Activated naive CD8-positive, alpha-beta T cell treated with anti-CD3 and anti-CD28 coated beads, Interleukin-2, amount 50 U/mL, for 24 hours (primary cell): ENCODE measurements around the gene CHERP.
"Not testable (repeated sequence)": the region's sequence is repeated elsewhere in the genome, so short reads cannot be mapped to it uniquely, and the experiment has no call there.

Source experiments
- ATAC-seq: fragments of 150-1000 bp; cut with Tn5 transposase; one replicate; pipeline ENCODE4 v1.10.0; 2021
- DNase-seq: peaks from one replicate; pipeline ENCODE4 v3.0.0; 2021
- H3K27ac Mint-ChIP-seq: one replicate; pipeline ENCODE4 v1.8.0; 2021; ENCODE audit warnings: mild to moderate bottlenecking, mixed read lengths
- H3K27me3 Mint-ChIP-seq: one replicate; pipeline ENCODE4 v1.8.0; 2021; ENCODE audit warnings: mixed read lengths
- H3K36me3 Mint-ChIP-seq: one replicate; pipeline ENCODE4 v1.8.0; 2021; ENCODE audit warnings: low read depth, mixed read lengths
- H3K4me1 Mint-ChIP-seq: one replicate; pipeline ENCODE4 v1.8.0; 2021; ENCODE audit warnings: mixed read lengths
- H3K4me3 Mint-ChIP-seq: one replicate; pipeline ENCODE4 v1.8.0; 2021; ENCODE audit warnings: mild to moderate bottlenecking, moderate library complexity, mixed read lengths
- H3K9me3 Mint-ChIP-seq: one replicate; pipeline ENCODE4 v1.8.0; 2021; ENCODE audit warnings: mixed read lengths

CHERP gene

GRCh38 chr19:16506161-16506560 is 36.1 kb downstream of the CHERP start:
- not testable (repeated sequence) for ATAC-seq, H3K27me3 Mint-ChIP-seq, H3K9me3 Mint-ChIP-seq, H3K36me3 Mint-ChIP-seq, H3K4me3 Mint-ChIP-seq, DNase-seq, H3K27ac Mint-ChIP-seq, H3K4me1 Mint-ChIP-seq

GRCh38 chr19:16504271-16504670 is 38.0 kb downstream of the CHERP start:
- no peak for ATAC-seq
- peaks cover 2% of the 10 kb centered on the region for H3K4me1 Mint-ChIP-seq
- H3K36me3 Mint-ChIP-seq = peaks cover 10% of the 10 kb centered on the region
- H3K27me3 Mint-ChIP-seq = no peaks in the 10 kb centered on the region
- no peak overlapping the region for H3K4me3 Mint-ChIP-seq
- no peak overlapping the region for H3K27ac Mint-ChIP-seq
- no peaks in the 10 kb centered on the region for H3K9me3 Mint-ChIP-seq
- DNase-seq = no peak

GRCh38 chr19:16497837-16498236 is 44.4 kb downstream of the CHERP start:
- Mint-ChIP-seq H3K4me3 (peak overlapping the region; percentile 97), H3K4me1 (peaks cover 26% of the 10 kb centered on the region)

GRCh38 chr19:16497042-16497441 is 45.2 kb downstream of the CHERP start:
- H3K4me3 Mint-ChIP-seq = peak overlapping the region; percentile 97
- H3K36me3 Mint-ChIP-seq = peaks cover 6% of the 10 kb centered on the region
- ATAC-seq = no peak
- peaks cover 26% of the 10 kb centered on the region for H3K4me1 Mint-ChIP-seq
- no peaks in the 10 kb centered on the region for H3K27me3 Mint-ChIP-seq
- no peak overlapping the region for H3K27ac Mint-ChIP-seq
- DNase-seq = no peak
- no peaks in the 10 kb centered on the region for H3K9me3 Mint-ChIP-seq

More at GRCh38 chr19:16497837-16498236, 44.4 kb downstream of the CHERP start:
- Mint-ChIP-seq H3K9me3 (no peaks in the 10 kb centered on the region), H3K36me3 (peaks cover 6% of the 10 kb centered on the region), H3K27ac (no peak overlapping the region), H3K27me3 (no peaks in the 10 kb centered on the region)
- ATAC-seq (no peak), DNase-seq (no peak)

DNA sequence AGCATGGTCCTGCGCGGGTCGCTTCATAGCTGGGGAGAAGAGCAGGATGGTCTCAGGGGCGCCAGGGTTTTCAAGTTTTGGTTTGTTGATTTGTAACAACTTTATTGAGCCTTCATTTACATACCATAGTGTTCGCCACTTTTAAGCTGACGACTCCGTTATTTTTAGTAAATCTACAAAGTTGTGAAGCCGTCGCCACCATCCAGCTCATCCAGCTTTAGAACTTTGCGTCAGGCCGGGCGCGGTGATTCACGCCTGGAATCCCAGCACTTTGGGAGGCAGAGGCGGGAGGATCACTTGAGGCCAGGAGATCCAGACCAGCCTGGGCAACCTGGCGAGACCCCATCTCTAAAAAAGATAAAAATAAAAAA is 45.6 kb downstream of the CHERP start:
- Mint-ChIP-seq H3K36me3 (peaks cover 6% of the 10 kb centered on the region), H3K27ac (peak overlapping the region; percentile 96), H3K4me3 (peak overlapping the region; percentile 97), H3K9me3 (no peaks in the 10 kb centered on the region), H3K27me3 (no peaks in the 10 kb centered on the region), H3K4me1 (peaks cover 26% of the 10 kb centered on the region)
- DNase-seq (no peak), ATAC-seq (no peak)

DNA sequence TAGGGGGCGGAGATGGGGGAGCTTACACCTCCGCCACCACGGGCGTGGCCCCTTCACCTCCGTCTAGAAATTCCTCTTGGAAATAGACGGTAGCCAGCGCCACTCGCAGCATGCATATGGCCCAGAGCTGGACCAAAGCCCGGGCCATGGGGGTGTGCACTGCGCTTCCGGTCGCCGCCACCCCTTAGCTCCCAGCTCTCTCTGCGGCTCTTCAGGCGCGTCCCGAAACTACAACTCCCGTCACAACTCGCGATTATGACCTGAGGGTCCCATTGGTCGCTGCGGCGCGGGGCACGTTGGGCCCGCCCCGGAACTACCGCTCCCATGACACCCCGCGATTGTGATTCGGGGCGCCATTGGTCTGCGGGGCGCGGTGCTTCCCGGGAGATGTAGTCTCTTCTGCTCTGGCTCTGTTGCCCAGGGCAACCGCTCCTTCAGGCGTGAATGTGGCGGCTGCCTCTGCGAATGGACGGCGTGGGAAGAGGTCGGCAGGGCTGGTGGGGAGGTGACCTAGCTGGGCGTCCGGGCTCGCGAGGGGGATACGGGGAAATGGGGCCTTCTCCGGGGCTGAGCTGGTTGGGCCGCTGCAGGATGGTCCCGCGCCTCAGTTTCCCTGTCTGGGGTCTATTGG is 46.1 kb downstream of the CHERP start, which contains the start of the genes C19orf44 and CALR3:
TSS of gene C19orf44 (plus strand) at position 413 of the 631 bp plus-strand sequence. CDS start 4,399 bp downstream, outside the sequence.
TSS of gene CALR3 (minus strand) at position 186 of the 631 bp plus-strand sequence. CDS start at position 148, 38 bp downstream.
- DNase-seq (peak; percentile 96), ATAC-seq (peak; percentile 100)
- Mint-ChIP-seq H3K27me3 (no peaks in the 10 kb centered on the region), H3K4me1 (peaks cover 26% of the 10 kb centered on the region), H3K27ac (peak within 1 kb of the TSS; percentile 96), H3K9me3 (no peaks in the 10 kb centered on the region), H3K36me3 (peaks cover 3% of the 10 kb centered on the region), H3K4me3 (peak within 1 kb of the TSS; percentile 97)

DNA sequence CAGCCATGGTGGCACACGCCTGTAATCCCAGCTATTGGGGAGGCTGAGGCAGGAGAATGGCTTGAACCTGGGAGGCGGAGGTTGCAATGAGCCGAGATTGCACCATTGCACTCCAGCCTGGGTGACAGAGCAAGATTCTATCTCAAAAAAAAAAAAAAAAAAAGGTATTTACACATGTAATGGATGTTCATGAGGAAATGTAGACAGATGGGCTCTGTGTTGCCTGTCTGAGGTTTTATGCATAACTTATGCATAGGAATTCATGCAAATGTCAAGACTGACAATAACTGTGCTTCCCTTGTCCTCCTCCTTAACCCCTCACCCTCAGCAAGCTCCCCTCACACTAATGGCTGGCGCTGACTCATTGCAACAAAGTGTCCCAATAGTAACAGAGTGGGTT is 55.8 kb downstream of the CHERP start:
- not testable (repeated sequence) for H3K27me3 Mint-ChIP-seq, H3K36me3 Mint-ChIP-seq, H3K9me3 Mint-ChIP-seq

DNA sequence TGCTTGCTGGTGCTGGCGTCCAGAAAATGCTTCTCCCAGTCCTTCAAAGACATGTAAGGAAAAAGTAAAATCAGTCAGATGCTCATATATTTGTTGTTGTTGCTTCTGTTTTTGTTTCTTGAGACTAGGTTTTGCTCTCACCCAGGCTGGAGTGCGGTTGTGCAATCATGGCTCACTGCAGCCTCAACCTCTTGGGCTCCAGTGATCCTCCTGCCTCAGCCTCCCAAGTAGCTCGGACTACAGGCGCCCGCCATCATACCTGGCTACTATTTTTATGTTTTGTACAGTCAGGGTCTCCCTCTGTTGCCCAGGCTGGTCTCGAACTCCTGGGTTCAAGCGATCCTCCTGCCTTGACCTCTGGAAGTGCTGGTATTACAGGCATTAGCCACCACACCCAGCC is 59.5 kb downstream of the CHERP start:
- Mint-ChIP-seq H3K36me3 (no peaks in the 10 kb centered on the region), H3K4me3 (no peak overlapping the region), H3K27ac (no peak overlapping the region), H3K9me3 (no peaks in the 10 kb centered on the region), H3K4me1 (no peaks in the 10 kb centered on the region), H3K27me3 (no peaks in the 10 kb centered on the region)
- ATAC-seq = no peak
- no peak for DNase-seq

More for the DNA sequence above, 55.8 kb downstream of the CHERP start:
- ATAC-seq, H3K4me1 Mint-ChIP-seq, H3K27ac Mint-ChIP-seq, DNase-seq, H3K4me3 Mint-ChIP-seq: not testable (repeated sequence)

DNA sequence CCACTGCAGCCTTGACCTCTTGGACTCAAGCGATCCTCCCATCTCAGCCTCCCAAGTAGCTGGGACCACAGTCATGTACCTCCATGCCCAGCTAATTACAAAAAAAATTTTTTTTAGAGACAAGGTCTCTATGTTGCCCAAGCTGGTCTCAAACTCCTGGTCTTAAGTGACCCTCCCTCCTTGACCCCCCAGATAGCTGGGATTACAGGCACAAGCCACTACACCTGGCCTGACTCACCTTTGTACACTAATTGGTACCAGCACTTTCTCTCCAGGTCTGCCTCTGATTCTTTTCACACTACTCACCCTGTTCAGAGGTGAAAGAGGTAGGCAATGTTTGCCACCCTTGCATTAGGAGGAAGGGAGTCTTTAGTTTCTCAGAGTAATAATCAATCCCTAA is 64.9 kb downstream of the CHERP start:
- no peaks in the 10 kb centered on the region for H3K27me3 Mint-ChIP-seq
- no peak overlapping the region for H3K27ac Mint-ChIP-seq
- H3K36me3 Mint-ChIP-seq = no peaks in the 10 kb centered on the region

GRCh38 chr19:16476401-16476800 is 65.8 kb downstream of the CHERP start:
- H3K9me3 Mint-ChIP-seq = no peaks in the 10 kb centered on the region
- DNase-seq (no peak), ATAC-seq (no peak)
- no peak overlapping the region for H3K4me3 Mint-ChIP-seq
- H3K27me3 Mint-ChIP-seq = no peaks in the 10 kb centered on the region
- no peaks in the 10 kb centered on the region for H3K36me3 Mint-ChIP-seq
- H3K4me1 Mint-ChIP-seq = no peaks in the 10 kb centered on the region
- H3K27ac Mint-ChIP-seq = no peak overlapping the region

More for the DNA sequence above, 64.9 kb downstream of the CHERP start:
- Mint-ChIP-seq H3K4me3 (no peak overlapping the region), H3K4me1 (no peaks in the 10 kb centered on the region), H3K9me3 (no peaks in the 10 kb centered on the region)
- no peak for ATAC-seq
- no peak for DNase-seq

DNA sequence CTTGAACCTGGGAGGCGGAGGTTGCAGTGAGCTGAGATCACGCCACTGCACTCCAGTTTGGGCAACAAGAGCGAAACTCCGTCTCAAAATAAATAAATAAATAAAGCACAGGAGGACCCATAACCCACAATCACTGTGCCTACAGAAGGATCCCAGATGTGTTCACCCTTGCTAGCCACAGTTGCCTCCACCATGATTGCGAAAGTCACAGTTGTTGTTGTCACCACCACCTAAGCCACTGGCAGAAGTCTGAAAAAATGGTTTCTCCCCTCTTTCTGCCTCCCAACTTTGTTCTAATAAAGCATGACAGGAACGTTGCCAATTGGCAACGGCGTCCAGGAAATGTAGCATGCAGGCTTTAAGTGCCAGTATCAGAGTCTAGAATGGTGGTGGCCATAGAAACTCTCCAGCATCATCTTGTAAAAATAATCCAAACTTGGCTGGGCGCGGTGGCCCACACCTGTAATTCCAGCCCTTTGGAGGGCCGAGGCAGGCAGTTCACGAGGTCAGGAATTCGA is 68.3 kb downstream of the CHERP start:
- no peak overlapping the region for H3K27ac Mint-ChIP-seq
- ATAC-seq = no peak
- H3K4me1 Mint-ChIP-seq = peaks cover 18% of the 10 kb centered on the region
- no peak for DNase-seq
- H3K27me3 Mint-ChIP-seq = no peaks in the 10 kb centered on the region
- no peaks in the 10 kb centered on the region for H3K36me3 Mint-ChIP-seq
- no peaks in the 10 kb centered on the region for H3K9me3 Mint-ChIP-seq
- no peak overlapping the region for H3K4me3 Mint-ChIP-seq

GRCh38 chr19:16472992-16473391 is 69.2 kb downstream of the CHERP start:
- no peak for ATAC-seq
- DNase-seq = no peak
- Mint-ChIP-seq H3K4me3 (peak overlapping the region; percentile 38), H3K4me1 (peaks cover 23% of the 10 kb centered on the region), H3K36me3 (no peaks in the 10 kb centered on the region), H3K27me3 (no peaks in the 10 kb centered on the region), H3K27ac (no peak overlapping the region), H3K9me3 (no peaks in the 10 kb centered on the region)

DNA sequence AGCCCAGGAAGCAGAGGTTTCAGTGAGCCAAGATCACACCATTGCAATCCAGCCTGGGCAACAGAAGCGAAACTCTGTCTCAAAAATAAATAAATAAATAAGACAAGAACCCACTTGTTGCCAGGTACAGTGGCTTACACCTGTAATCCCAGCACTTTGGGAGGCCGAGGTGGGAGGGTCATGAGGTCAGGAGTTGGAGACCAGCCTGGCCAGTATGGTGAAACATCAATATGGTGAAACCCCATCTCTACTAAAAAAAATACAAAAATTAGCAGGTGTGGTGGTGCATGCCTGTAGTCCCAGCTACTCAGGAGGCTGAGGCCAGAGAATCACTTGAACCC is 69.7 kb downstream of the CHERP start:
- not testable (repeated sequence) for H3K27me3 Mint-ChIP-seq, H3K9me3 Mint-ChIP-seq, DNase-seq, H3K27ac Mint-ChIP-seq, ATAC-seq, H3K36me3 Mint-ChIP-seq
- Mint-ChIP-seq H3K4me1 (peaks cover 24% of the 10 kb centered on the region), H3K4me3 (peak overlapping the region; percentile 77)

- peak overlapping the region; percentile 90 for H3K4me3 Mint-ChIP-seq
- H3K27me3 Mint-ChIP-seq = no peaks in the 10 kb centered on the region
- peak; percentile 36 for DNase-seq
- H3K36me3 Mint-ChIP-seq = no peaks in the 10 kb centered on the region
- peak; percentile 21 for ATAC-seq
- peaks cover 32% of the 10 kb centered on the region for H3K4me1 Mint-ChIP-seq
- H3K9me3 Mint-ChIP-seq = no peaks in the 10 kb centered on the region
- H3K27ac Mint-ChIP-seq = peak overlapping the region; percentile 74
These were observed 71.1 kb downstream of the CHERP start for GRCh38 chr19:16470911-16471811.

DNA sequence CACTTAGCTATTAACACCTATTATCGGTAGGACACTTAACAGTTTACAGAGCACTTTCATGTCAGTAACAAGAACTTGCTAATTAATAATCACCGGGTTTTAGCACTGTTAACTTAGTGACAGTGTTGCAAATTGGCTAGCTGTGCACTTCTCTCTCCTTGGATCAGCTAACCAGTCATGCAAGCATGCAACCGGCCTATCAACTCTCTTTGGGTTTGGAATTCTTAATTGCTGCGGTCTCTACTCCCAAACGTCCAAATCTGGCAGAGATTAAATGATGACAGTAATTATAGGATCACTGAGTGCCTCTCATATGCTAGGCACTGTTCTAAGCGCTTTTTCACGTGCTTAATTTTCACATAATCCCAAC is 71.7 kb downstream of the CHERP start:
- Mint-ChIP-seq H3K27me3 (no peaks in the 10 kb centered on the region), H3K9me3 (no peaks in the 10 kb centered on the region), H3K4me1 (peaks cover 34% of the 10 kb centered on the region), H3K27ac (peak overlapping the region; percentile 74), H3K4me3 (peak overlapping the region; percentile 90), H3K36me3 (no peaks in the 10 kb centered on the region)
- DNase-seq (no peak), ATAC-seq (no peak)
